Subcutaneous abdominal adipose tissue (tissue), 5 donors: ENCODE measurements around the gene STEAP1.
"Not testable (repeated sequence)": the region's sequence is repeated elsewhere in the genome, so short reads cannot be mapped to it uniquely, and the experiment has no call there.

Experiments
- H3K27ac ChIP-seq: one replicate; pipeline ENCODE4 v1.7.0; 2013; ENCODE audit warnings: low read depth, mild to moderate bottlenecking, inconsistent platforms, low read length, moderate library complexity
- H3K27me3 ChIP-seq, 5 donors: one replicate each; pipeline ENCODE4 v1.7.0; 2013; ENCODE audit warnings: low read length in 5 of 5, inconsistent platforms in 1 of 5; ENCODE audit not compliant: control insufficient read depth in 5 of 5, insufficient read depth in 4 of 5
- H3K36me3 ChIP-seq, 5 donors: one replicate each; pipeline ENCODE4 v1.7.0; 2013; ENCODE audit warnings: low read length in 5 of 5; ENCODE audit not compliant: control insufficient read depth in 5 of 5, insufficient read depth in 5 of 5
- H3K4me1 ChIP-seq, 5 donors: one replicate each; pipeline ENCODE4 v1.7.0; 2013; ENCODE audit warnings: low read length in 5 of 5, mild to moderate bottlenecking in 3 of 5, moderate library complexity in 1 of 5; ENCODE audit not compliant: control insufficient read depth in 5 of 5, insufficient read depth in 5 of 5
- H3K4me3 ChIP-seq, 5 donors: one replicate each; pipeline ENCODE4 v1.7.0; 2013; ENCODE audit warnings: low read length in 5 of 5, low read depth in 1 of 5
- H3K9ac ChIP-seq, 5 donors: one replicate each; pipeline ENCODE4 v1.7.0; 2013; ENCODE audit warnings: low read length in 5 of 5, mild to moderate bottlenecking in 4 of 5, moderate library complexity in 3 of 5
- H3K9me3 ChIP-seq, 5 donors: one replicate each; pipeline ENCODE4 v1.7.0; 2013; ENCODE audit warnings: low read length in 5 of 5; ENCODE audit not compliant: control insufficient read depth in 5 of 5
- donor health status: healthy.
- donor health status: healthy.
- donor health status: healthy.
- donor health status: healthy.
- donor health status: healthy.

The STEAP1 gene

DNA sequence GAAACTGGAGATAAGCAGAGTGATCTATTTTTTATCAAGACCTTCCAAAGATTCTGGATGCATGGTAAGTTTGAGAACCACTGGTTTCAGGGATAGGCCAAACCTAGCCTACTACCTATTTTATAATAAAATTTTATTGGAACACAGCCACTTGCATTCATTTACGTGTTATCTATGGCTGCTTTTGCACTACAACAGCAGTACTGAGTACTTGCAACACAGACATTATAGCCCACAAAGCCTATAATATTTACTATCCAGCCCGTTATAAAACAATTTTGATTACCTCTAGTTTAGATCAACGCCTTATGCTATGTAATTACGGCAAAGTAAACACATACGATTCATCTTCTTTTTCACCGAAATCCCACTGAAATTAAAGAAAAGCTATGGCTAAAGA lies 18.4 kb downstream of the STEAP1 start:
- Histone ChIP-seq H3K27ac (no peak overlapping the region), H3K4me1 (no peaks in the 10 kb centered on the region), H3K36me3 (no peaks in the 10 kb centered on the region), H3K27me3 (no peaks in the 10 kb centered on the region), H3K9me3 (no peaks in the 10 kb centered on the region), H3K9ac (no peak overlapping the region), H3K4me3 (no peak overlapping the region)

DNA sequence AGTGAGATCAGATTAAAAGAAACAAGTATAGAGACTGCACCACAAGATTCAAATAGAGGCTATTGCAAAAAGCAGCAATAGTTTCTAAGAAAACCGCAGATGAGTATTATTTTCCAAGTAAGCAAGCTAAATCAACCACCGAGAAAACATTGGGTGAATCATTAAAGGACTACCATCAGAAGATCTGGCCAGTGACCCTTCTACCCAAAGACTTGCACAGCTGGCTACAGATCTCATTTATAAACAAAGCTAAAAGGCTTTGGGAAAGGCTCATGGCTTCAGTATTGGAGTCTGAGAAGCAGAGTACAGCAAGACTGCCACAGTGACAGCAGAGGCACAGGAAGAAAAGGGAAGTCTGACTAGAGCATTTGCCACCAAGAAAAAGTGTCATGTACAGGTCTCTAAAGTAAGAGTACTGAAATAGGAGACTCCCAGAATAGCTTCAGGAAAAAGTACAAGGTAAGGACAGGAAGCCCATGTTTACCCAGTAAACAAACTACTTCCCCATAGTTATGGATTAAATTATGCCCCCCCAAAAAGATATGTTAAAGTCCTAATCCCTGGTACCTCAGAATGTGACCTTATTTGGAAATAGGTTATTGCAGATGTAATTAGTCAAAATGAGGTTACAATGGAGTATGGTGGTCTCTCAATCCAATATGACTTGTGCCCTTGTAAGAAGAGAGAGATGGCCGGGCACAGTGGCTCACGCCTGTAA lies 19.0 kb downstream of the STEAP1 start:
- Histone ChIP-seq H3K4me1 (no peaks in the 10 kb centered on the region), H3K9me3 (no peaks in the 10 kb centered on the region), H3K9ac (no peak overlapping the region), H3K36me3 (no peaks in the 10 kb centered on the region), H3K27ac (no peak overlapping the region), H3K27me3 (no peaks in the 10 kb centered on the region), H3K4me3 (no peak overlapping the region)

DNA sequence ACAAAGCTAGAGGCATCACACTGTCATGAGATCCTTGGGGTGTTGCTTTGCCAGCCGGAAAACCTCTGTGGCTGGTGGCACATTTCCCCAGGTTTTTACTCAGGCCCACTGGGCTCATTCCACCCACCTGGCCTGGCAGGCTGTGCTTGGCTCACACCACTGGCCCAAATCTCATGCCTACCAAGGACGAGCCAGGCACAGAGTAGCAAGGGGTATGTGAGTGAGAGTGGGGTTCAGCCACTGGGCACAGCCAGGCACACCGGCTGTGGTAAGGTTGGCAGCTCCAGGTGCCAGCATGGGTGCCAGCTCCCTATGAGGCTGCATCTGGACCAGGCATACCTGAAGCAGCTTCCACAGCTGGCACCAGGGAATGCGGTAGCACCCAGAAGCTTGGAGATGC lies 21.4 kb downstream of the STEAP1 start:
- Histone ChIP-seq H3K9ac (no peak overlapping the region), H3K27ac (no peak overlapping the region), H3K4me1 (no peaks in the 10 kb centered on the region), H3K4me3 (no peak overlapping the region), H3K27me3 (no peaks in the 10 kb centered on the region), H3K36me3 (no peaks in the 10 kb centered on the region), H3K9me3 (no peaks in the 10 kb centered on the region)

DNA sequence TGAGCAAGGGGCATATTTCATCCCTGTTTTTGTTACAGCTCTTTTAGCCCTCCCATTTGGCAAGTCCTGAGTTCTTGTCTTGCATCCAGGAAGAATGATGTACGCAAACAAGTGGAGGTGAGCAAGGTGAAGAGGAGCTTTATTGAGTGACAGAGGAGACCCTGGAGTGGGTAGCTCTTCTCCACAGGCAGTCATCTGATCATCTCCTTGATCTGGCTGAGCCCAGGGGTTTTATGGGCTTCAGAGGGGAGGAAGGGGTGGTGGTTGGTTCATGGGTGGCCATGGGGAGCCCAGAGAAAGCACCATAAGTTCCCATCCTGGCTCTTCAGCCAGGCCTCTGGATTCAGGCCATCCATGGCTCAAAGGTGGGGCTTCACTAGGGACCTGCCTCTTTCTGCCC lies 21.9 kb downstream of the STEAP1 start:
- no peak overlapping the region for H3K4me3 ChIP-seq
- no peaks in the 10 kb centered on the region for H3K27me3 ChIP-seq
- no peak overlapping the region for H3K9ac ChIP-seq
- H3K27ac ChIP-seq: no peak overlapping the region
- H3K4me1 ChIP-seq: no peaks in the 10 kb centered on the region
- no peaks in the 10 kb centered on the region for H3K36me3 ChIP-seq
- H3K9me3 ChIP-seq: no peaks in the 10 kb centered on the region

DNA sequence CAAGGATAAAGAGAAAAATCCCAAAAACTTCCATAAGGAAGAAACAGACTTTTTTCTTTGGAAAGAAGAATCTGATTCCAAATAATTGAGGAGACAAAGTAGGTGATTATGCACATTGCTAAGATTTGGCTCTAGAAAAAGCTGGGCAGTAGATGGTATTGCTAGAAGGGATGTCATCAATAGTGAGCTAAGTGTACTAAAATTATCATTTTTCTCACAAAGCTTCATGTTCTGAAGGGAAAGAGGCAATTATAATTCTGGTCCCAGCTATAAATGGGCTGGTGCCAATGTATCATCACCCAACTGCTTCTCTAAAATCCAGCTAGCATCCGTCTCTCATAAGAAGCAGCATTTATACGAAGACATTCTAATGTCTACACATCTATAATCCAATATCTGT lies 23.9 kb downstream of the STEAP1 start:
- no peaks in the 10 kb centered on the region for H3K27me3 ChIP-seq
- no peak overlapping the region for H3K27ac ChIP-seq
- H3K4me1 ChIP-seq: no peaks in the 10 kb centered on the region
- H3K9me3 ChIP-seq: no peaks in the 10 kb centered on the region
- no peak overlapping the region for H3K9ac ChIP-seq
- no peaks in the 10 kb centered on the region for H3K36me3 ChIP-seq
- no peak overlapping the region for H3K4me3 ChIP-seq

DNA sequence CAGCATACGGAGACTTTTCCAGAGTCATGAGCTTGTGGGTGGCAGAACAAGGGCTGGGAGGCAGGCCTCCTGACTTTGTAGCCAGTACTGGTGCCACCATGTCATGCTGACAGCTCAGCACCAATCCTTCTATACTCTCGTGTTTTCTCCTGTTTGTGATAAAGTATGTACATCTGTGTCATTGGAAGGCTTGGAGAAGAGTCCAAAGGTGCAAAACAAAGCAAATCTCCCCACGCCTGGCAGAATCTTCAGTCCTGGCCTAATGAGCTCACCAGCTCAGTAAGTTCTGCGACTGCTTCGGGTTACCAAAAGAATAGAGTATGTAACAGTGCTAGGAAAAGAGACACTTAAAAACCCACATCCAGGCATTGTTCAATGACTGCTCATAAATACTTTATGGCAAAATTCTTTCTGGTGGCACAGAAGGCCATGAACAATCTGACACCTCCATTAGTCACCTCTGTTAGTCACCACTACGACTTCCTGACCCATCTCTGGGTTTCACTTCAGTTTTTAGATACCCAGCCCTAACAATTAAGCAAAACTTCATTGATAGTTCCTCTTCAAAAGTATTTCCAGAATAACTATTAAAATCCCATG lies 24.5 kb downstream of the STEAP1 start:
- no peaks in the 10 kb centered on the region for H3K27me3 ChIP-seq
- no peak overlapping the region for H3K4me3 ChIP-seq
- H3K4me1 ChIP-seq: no peaks in the 10 kb centered on the region
- no peaks in the 10 kb centered on the region for H3K9me3 ChIP-seq
- H3K27ac ChIP-seq: no peak overlapping the region
- no peaks in the 10 kb centered on the region for H3K36me3 ChIP-seq
- H3K9ac ChIP-seq: no peak overlapping the region

DNA sequence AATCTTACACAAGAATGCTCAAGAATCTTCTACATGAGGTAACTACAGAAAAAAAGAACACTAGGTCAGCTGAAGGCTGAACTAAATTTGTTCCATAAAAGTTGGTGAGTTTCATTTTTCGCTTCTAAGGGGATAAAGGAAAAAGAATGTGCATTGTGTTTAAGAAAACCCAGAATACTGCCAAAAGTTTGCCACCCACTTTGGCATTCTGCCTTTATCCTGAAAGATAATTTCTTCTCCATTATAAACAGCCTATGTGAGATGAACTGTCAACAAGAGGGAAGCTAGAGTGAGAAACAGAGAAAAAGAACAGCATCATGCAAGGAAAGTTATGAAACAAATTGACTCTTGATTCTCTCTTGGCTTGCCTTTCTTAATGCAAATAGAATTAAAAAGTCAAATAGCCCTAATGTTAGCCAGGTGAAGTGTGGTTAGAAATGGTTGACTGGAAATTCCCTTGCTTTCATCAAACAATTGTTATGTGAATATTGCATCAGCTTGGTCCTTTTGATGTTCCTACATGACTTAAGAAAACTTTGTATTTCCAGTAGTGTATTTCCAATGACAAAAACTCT lies 25.8 kb downstream of the STEAP1 start:
- Histone ChIP-seq H3K4me1 (peaks cover 0 to 4% (median 0%) of the 10 kb centered on the region in 5 donors), H3K9ac (no peak overlapping the region), H3K4me3 (no peak overlapping the region), H3K27me3 (no peaks in the 10 kb centered on the region), H3K27ac (no peak overlapping the region), H3K36me3 (no peaks in the 10 kb centered on the region), H3K9me3 (no peaks in the 10 kb centered on the region)

DNA sequence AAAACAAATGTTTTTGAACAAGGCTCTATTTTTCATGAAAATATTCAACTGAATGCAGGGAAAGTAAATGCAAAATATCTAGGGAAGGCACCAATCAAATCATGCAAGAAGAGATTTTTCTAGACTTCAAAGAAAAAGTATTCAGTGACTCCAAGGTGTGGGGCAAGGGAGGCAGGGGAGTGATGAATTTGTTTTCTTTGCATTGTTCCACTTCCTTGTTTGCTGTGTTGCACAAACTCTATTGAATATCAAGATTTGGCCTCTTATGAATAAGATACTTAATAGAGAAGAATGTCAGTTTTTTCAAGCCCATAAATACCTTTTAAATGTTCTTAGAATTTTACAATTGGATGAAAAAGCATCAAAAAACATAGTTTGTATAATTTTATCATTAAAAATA lies 26.4 kb downstream of the STEAP1 start:
- no peak overlapping the region for H3K27ac ChIP-seq
- H3K4me1 ChIP-seq: peaks cover 0 to 4% (median 0%) of the 10 kb centered on the region in 5 donors
- H3K36me3 ChIP-seq: no peaks in the 10 kb centered on the region

DNA sequence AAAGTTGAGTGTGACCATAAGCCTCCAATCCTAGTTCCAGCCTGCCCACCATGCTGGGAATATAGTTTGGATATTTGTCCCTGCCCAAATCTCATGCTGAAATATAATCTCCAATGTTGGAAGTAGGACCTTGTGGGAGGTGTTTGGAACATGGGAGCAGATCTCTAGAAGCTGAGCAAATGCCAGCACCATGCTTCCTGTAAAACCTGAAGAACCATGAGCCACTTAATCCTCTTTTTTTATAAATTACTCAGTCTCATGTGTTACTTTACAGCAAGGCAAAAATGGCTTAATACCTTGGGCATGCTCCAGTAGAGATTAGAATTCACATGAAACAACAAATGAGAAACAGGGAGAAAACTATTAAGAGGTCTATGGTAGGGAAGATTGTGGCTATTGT lies 27.2 kb downstream of the STEAP1 start:
- Histone ChIP-seq H3K4me1 (peaks cover 0 to 4% (median 0%) of the 10 kb centered on the region in 5 donors), H3K27ac (no peak overlapping the region), H3K9ac (no peak overlapping the region), H3K36me3 (no peaks in the 10 kb centered on the region), H3K27me3 (no peaks in the 10 kb centered on the region), H3K9me3 (no peaks in the 10 kb centered on the region), H3K4me3 (no peak overlapping the region)

More for the DNA sequence above, 26.4 kb downstream of the STEAP1 start:
- Histone ChIP-seq H3K27me3 (no peaks in the 10 kb centered on the region), H3K9me3 (no peaks in the 10 kb centered on the region), H3K4me3 (no peak overlapping the region), H3K9ac (no peak overlapping the region)

DNA sequence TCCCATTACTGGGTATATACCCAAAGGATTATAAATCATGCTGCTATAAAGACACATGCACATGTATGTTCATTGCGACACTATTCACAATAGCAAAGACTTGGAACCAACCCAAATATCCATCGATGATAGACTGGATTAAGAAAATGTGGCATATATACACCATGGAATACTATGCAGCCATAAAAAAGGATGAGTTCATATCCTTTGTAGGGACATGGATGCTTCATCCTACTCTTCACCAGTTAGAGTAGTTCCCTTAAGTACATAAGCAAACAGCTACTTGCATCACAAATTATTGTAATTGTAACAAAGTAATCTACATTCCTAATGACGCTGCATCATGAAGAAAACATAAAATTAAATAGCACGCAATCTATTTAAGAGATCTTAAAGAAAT lies 32.0 kb downstream of the STEAP1 start:
- H3K27me3 ChIP-seq, H3K36me3 ChIP-seq, H3K9me3 ChIP-seq, H3K27ac ChIP-seq, H3K9ac ChIP-seq, H3K4me3 ChIP-seq, H3K4me1 ChIP-seq: not testable (repeated sequence)
